ENCODE results near the gene NR2C2AP.

NR2C2AP gene

DNA sequence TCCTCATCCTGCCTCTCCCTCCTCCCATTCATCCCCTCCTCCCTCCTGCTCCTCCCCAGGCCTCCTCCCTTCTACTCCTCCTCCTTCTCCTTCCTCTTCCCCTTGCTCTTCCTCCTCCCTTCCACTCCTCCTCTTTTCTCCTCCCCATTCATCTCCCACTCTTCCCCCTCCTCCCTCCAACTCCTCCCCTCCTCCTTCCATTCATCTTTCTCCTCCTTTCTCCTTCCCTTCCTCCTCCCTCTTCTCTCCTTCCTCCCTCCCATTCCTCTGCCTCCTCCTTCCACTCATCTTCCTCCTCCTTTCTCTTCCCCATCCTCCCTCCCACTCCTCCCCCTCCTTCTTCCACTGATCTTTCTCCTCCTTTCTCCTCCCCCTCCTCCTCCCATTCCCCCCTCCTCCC lies 36.5 kb upstream of the NR2C2AP start:
- Histone ChIP-seq H3K79me2 (ENCODE audit: insufficient read depth, low read length) (no peaks in the 10 kb centered on the region), H3K27ac (ENCODE audit: low read depth, low read length) (no peak overlapping the region), H3K9ac (ENCODE audit: low read length) (no peak overlapping the region), H3K9me2 (replicated peaks; ENCODE audit: insufficient read depth, low read length) (no peaks in the 10 kb centered on the region), H3K4me2 (ENCODE audit: low read depth, low read length, poor library complexity, severe bottlenecking) (no peak overlapping the region), H3F3A (ENCODE audit: insufficient read depth) (no peaks in the 10 kb centered on the region), H2AFZ (ENCODE audit: low read depth, low read length, severe bottlenecking) (no peak overlapping the region), H3K27me3 (ENCODE audit: low read length) (no peaks in the 10 kb centered on the region), H3K36me3 (ENCODE audit: low read length) (no peaks in the 10 kb centered on the region), H3K9me3 (ENCODE audit: insufficient read depth, low read length) (no peaks in the 10 kb centered on the region; the same call in 1 of the 2 replicates), H4K20me1 (ENCODE audit: low read depth, low read length) (no peaks in the 10 kb centered on the region), H3K4me3 (ENCODE audit: insufficient read depth, low read length, poor library complexity, severe bottlenecking) (no peak overlapping the region)
- TF ChIP-seq EZH2phosphoT487 (conservative IDR thresholded peaks at IDR 0.05; ENCODE audit: low read length) (no peak), CTCF (IDR thresholded peaks at IDR 0.05; ENCODE audit: insufficient read depth, low read length, poor library complexity, severe bottlenecking) (no peak)

DNA sequence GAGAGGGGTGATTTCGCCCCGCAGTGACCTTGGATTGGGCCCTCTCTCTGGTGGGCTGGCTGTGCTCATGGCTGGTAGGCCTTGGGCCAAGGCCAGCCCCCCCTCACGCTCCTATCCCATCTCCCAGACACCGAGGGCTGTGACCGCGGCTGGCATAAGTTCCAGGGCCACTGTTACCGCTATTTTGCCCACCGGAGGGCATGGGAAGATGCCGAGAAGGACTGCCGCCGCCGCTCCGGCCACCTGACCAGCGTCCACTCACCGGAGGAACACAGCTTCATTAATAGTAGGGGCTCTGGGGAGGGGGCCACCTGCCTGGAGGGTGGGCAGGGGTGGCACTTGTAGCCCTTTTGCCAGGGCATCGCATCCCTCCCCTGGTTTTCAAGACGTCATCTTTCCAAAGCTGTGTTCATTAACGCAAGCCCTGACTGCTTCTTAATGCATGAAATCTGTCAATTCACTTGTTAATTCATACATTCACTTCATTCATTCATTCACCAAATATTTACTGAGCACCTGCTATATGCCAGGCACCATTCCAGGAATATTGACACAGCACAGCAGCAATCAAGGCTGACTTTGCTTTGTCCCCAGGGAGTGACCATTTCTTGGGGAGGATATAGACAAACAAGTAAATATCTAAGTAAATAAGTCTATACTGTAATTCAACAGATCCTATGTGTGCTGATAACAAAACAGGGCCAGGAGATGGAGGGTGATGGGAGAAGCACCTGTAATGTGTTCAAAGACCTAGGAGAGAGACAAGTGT lies 35.1 kb upstream of the NR2C2AP start:
- TF ChIP-seq CTCF (IDR thresholded peaks at IDR 0.05; ENCODE audit: insufficient read depth, low read length, poor library complexity, severe bottlenecking) (no peak), EZH2phosphoT487 (conservative IDR thresholded peaks at IDR 0.05; ENCODE audit: low read length) (no peak)
- no peaks in the 10 kb centered on the region for H3F3A ChIP-seq (ENCODE audit: insufficient read depth)
- no peaks in the 10 kb centered on the region; the same call in 1 of the 2 replicates for H3K9me3 ChIP-seq (ENCODE audit: insufficient read depth, low read length)
- no peak overlapping the region for H3K27ac ChIP-seq (ENCODE audit: low read depth, low read length)
- H3K79me2 ChIP-seq (ENCODE audit: insufficient read depth, low read length), result no peaks in the 10 kb centered on the region
- H4K20me1 ChIP-seq (ENCODE audit: low read depth, low read length), result no peaks in the 10 kb centered on the region
- no peak overlapping the region for H3K4me2 ChIP-seq (ENCODE audit: low read depth, low read length, poor library complexity, severe bottlenecking)
- no peak overlapping the region for H3K9ac ChIP-seq (ENCODE audit: low read length)
- no peaks in the 10 kb centered on the region for H3K36me3 ChIP-seq (ENCODE audit: low read length)
- no peaks in the 10 kb centered on the region for H3K9me2 ChIP-seq (replicated peaks; ENCODE audit: insufficient read depth, low read length)
- H2AFZ ChIP-seq (ENCODE audit: low read depth, low read length, severe bottlenecking), result no peak overlapping the region
- H3K4me3 ChIP-seq (ENCODE audit: insufficient read depth, low read length, poor library complexity, severe bottlenecking), result no peak overlapping the region
- H3K27me3 ChIP-seq (ENCODE audit: low read length), result 0 out of 2 replicates have a peak, but pooled peaks cover 3% of the 10 kb centered on the region

DNA sequence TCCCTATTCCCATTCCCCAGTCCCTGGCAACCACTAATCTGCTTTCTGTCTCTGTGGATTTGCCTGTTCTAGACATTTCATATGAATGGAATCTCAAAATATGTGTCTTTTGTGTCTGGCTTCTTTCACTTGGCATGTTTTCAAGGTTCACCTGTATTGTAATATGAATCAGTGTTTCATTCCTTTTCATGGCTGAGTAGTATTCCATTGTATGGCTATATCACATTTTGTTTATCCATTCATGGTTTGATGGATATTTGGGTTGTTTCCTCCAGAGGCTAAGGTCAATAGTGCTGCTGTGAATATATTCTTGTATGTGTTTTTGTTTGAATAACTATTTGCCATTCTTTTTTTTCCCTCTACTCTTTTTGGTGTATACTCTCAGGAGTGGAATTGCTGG lies 33.0 kb upstream of the NR2C2AP start:
- TF ChIP-seq CTCF (IDR thresholded peaks at IDR 0.05; ENCODE audit: insufficient read depth, low read length, poor library complexity, severe bottlenecking), result no peak
- no peak for TF ChIP-seq EZH2phosphoT487 (conservative IDR thresholded peaks at IDR 0.05; ENCODE audit: low read length)
- Histone ChIP-seq H3K27ac (ENCODE audit: low read depth, low read length) (no peak overlapping the region), H4K20me1 (ENCODE audit: low read depth, low read length) (no peaks in the 10 kb centered on the region), H3K79me2 (ENCODE audit: insufficient read depth, low read length) (no peaks in the 10 kb centered on the region), H3F3A (ENCODE audit: insufficient read depth) (no peaks in the 10 kb centered on the region), H3K36me3 (ENCODE audit: low read length) (no peaks in the 10 kb centered on the region), H3K4me3 (ENCODE audit: insufficient read depth, low read length, poor library complexity, severe bottlenecking) (no peak overlapping the region), H3K27me3 (ENCODE audit: low read length) (0 out of 2 replicates have a peak, but pooled peaks cover 3% of the 10 kb centered on the region), H2AFZ (ENCODE audit: low read depth, low read length, severe bottlenecking) (no peak overlapping the region), H3K9me2 (replicated peaks; ENCODE audit: insufficient read depth, low read length) (no peaks in the 10 kb centered on the region), H3K9ac (ENCODE audit: low read length) (no peak overlapping the region), H3K9me3 (ENCODE audit: insufficient read depth, low read length) (no peaks in the 10 kb centered on the region; the same call in 1 of the 2 replicates), H3K4me2 (ENCODE audit: low read depth, low read length, poor library complexity, severe bottlenecking) (no peak overlapping the region)

Measured in SU-DHL-6 (cell line).